Stimulated activated CD4-positive, alpha-beta T cell treated with anti-CD3 and anti-CD28 coated beads, Interleukin-4, amount 100 ng/mL, for 24 hours (primary cell): Measurements from ENCODE around the gene P3H2.

ENCODE experiments used
- DNase-seq: peaks from one replicate; pipeline ENCODE4 v3.0.0-alpha.2; 2020

Gene P3H2

GRCh38 chr3:190016966-190017365 lies 103.7 kb downstream of the P3H2 start:
- DNase-seq, result no peak

GRCh38 chr3:190014940-190015339 lies 105.8 kb downstream of the P3H2 start:
- no peak for DNase-seq

GRCh38 chr3:190013943-190014924 lies 106.5 kb downstream of the P3H2 start:
- no peak for DNase-seq

GRCh38 chr3:190012784-190013183 lies 107.9 kb downstream of the P3H2 start:
- no peak for DNase-seq

- no peak for DNase-seq
Observed at GRCh38 chr3:190012314-190012782, 108.3 kb downstream of the P3H2 start.

- no peak for DNase-seq
Observed at GRCh38 chr3:190010486-190010885, 110.2 kb downstream of the P3H2 start.

GRCh38 chr3:190009614-190010013 lies 111.1 kb downstream of the P3H2 start:
- DNase-seq, result no peak

GRCh38 chr3:190008432-190008831 lies 112.3 kb downstream of the P3H2 start:
- no peak for DNase-seq

- no peak for DNase-seq
Observed at GRCh38 chr3:190005343-190006113, 115.2 kb downstream of the P3H2 start.

GRCh38 chr3:190004656-190005055 lies 116.0 kb downstream of the P3H2 start:
- DNase-seq, result no peak

- DNase-seq, result no peak
Observed at GRCh38 chr3:190003681-190004123, 117.0 kb downstream of the P3H2 start.

- DNase-seq, result no peak
Observed at GRCh38 chr3:190003068-190003467, 117.6 kb downstream of the P3H2 start.

GRCh38 chr3:190001426-190001825 lies 119.3 kb downstream of the P3H2 start:
- DNase-seq, result no peak

- no peak for DNase-seq
Observed at GRCh38 chr3:190000861-190001196, 119.9 kb downstream of the P3H2 start.

GRCh38 chr3:190000187-190000860 lies 120.4 kb downstream of the P3H2 start:
- no peak for DNase-seq

GRCh38 chr3:189999718-190000117 lies 121.0 kb downstream of the P3H2 start:
- no peak for DNase-seq

GRCh38 chr3:189995129-189995528 lies 125.6 kb downstream of the P3H2 start:
- DNase-seq, result no peak

GRCh38 chr3:189990826-189991225 lies 129.9 kb downstream of the P3H2 start:
- DNase-seq, result no peak

GRCh38 chr3:189988854-189989253 lies 131.8 kb downstream of the P3H2 start:
- no peak for DNase-seq

GRCh38 chr3:189988322-189988721 lies 132.4 kb downstream of the P3H2 start:
- no peak for DNase-seq

GRCh38 chr3:189985948-189986347 lies 134.7 kb downstream of the P3H2 start:
- no peak for DNase-seq

GRCh38 chr3:189983612-189984011 lies 137.1 kb downstream of the P3H2 start:
- DNase-seq, result no peak

- DNase-seq, result no peak
Observed at GRCh38 chr3:189982321-189982945, 138.3 kb downstream of the P3H2 start.
